Measurements from ENCODE around the gene PILRA.

PILRA gene

DNA sequence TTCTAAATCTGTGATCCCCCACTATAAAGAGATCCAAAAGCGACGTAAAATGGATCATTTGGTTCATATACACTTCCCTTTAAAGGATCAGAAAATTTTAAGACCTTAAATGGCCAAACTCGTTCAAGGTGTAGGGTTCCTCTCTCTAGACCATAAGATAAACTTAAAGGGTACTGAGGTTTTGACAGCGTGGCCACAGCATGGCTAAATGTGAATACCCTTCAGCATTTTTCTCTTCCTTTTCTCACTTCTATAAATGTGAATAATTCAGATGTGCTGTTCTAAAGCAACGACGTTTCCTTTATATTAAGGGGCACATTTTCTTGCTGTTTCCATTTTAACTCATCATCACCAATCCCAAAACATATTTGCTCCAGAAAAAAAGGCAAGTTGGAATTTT is 50.0 kb downstream of the PILRA start:
- TF ChIP-seq, protein P1, sequence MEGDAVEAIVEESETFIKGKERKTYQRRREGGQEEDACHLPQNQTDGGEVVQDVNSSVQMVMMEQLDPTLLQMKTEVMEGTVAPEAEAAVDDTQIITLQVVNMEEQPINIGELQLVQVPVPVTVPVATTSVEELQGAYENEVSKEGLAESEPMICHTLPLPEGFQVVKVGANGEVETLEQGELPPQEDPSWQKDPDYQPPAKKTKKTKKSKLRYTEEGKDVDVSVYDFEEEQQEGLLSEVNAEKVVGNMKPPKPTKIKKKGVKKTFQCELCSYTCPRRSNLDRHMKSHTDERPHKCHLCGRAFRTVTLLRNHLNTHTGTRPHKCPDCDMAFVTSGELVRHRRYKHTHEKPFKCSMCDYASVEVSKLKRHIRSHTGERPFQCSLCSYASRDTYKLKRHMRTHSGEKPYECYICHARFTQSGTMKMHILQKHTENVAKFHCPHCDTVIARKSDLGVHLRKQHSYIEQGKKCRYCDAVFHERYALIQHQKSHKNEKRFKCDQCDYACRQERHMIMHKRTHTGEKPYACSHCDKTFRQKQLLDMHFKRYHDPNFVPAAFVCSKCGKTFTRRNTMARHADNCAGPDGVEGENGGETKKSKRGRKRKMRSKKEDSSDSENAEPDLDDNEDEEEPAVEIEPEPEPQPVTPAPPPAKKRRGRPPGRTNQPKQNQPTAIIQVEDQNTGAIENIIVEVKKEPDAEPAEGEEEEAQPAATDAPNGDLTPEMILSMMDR (IDR thresholded peaks at IDR 0.05; ENCODE audit: insufficient read depth, missing control alignments), result no peak
- DNase-seq (ENCODE audit: insufficient read length, low spot score), result no peak
- no peak for FAIRE-seq

DNA sequence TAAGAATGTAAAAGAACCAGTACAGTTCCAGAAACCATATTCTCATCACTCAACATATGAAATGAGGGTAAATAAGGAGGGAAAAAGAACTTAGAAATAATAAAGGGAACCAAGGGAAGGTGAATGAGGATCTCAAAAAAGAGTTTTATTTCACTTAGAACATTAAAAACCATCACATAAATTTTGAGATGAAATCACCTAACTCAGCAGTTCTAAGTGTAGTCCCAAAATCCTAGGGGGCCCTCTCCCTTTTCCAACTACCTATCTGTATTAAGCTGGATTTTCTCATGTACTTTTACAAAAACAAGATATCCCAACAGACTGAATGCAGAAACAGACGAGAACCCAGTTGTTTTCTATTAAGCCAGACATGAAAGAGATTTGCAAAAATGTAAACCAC is 52.1 kb downstream of the PILRA start:
- no peak for DNase-seq (ENCODE audit: insufficient read length, low spot score)
- no peak for FAIRE-seq
- TF ChIP-seq, protein P1 (IDR thresholded peaks at IDR 0.05; ENCODE audit: insufficient read depth, missing control alignments), result no peak

DNA sequence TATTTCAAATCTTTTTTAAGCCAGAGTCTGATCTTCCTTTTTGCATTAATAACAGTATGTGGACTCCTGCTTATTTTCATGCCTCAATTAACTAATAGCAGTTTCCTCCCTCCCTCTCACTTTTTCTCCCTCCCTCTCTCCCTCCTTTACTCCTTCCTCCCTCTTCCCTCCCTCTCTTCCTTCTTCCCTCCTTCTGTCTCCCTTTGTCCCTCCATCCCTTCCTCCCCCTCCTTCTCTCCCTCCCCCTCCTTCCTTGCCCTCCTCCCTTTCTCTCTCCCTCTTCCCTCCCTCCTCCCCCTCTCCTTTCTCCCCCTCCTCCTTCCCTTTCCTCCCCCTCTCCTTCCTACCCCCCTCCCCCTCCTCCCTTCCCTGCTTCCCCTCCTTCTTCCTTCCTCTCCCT is 53.2 kb downstream of the PILRA start:
- FAIRE-seq (no peak), DNase-seq (ENCODE audit: insufficient read length, low spot score) (no peak)
- TF ChIP-seq, protein P1 (IDR thresholded peaks at IDR 0.05; ENCODE audit: insufficient read depth, missing control alignments), result no peak

DNA sequence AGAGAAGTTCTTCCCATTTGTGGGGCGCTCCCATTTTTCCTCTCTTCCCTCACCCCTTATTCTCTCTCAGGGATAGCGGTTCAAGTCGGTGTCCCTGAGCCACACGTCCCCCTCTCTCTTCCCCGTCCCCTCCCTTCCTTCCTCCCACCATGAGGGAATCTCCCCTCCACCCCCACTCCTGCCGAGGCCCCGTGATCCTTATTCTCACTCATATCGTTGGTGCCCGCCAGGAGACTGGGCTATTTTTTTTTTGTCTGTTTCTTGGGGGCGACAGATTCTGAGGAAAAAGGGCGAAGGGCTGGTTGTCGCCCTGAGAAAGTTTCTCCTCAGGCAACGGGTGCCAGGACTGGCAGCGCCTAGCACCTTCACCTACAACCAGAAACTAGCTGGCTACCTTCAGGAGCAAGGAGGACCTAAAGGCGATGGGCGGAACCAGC is 54.5 kb downstream of the PILRA start:
- DNase-seq (ENCODE audit: insufficient read length, low spot score), result no peak
- no peak for FAIRE-seq
- TF ChIP-seq, protein P1 (IDR thresholded peaks at IDR 0.05; ENCODE audit: insufficient read depth, missing control alignments), result no peak

DNA sequence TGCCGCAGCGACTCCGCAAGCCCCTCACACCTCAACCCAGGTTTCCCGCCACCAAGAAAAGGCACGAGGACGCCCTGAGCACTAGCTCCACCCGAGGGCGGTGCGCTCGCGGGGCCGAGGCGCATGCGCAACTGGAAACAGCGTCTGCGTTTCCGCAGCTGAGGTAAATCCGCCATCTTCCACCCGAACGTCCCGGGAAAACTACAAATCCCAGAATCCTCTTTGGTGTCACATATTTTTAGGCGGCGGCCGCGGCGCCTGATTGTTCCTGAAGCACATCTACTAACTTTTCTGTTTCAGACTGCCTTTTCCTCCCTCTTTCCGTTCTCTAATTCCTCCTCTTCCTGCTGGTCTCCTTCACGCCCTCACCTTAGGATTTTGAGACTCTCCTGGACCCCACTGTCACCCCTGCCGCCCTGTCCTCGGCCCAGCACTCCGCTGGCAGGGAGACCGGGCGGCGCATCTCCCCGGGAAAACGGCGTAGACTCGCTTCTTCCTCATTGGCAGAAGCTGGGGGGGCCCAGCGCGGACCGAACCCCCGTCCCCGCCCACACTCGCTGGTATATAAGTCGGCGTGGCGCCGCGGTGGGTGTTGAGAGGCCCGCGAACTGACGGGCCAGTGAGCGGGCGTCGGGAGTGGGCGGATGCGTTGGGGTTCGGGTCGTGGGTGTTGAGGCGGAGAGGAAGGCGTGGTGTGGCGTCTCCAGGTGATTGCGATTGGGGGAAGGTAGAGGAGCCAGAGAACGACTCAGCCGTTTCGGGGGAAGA is 55.1 kb downstream of the PILRA start, which contains the start of gene ZCWPW1:
TSS of gene ZCWPW1 (minus strand) at position 505 of the 768 bp plus-strand sequence. CDS start 8,054 bp downstream, outside the sequence.
- FAIRE-seq (no peak), DNase-seq (ENCODE audit: insufficient read length, low spot score) (peak; percentile 64)
- TF ChIP-seq, protein P1 (IDR thresholded peaks at IDR 0.05; ENCODE audit: insufficient read depth, missing control alignments), result no peak

DNA sequence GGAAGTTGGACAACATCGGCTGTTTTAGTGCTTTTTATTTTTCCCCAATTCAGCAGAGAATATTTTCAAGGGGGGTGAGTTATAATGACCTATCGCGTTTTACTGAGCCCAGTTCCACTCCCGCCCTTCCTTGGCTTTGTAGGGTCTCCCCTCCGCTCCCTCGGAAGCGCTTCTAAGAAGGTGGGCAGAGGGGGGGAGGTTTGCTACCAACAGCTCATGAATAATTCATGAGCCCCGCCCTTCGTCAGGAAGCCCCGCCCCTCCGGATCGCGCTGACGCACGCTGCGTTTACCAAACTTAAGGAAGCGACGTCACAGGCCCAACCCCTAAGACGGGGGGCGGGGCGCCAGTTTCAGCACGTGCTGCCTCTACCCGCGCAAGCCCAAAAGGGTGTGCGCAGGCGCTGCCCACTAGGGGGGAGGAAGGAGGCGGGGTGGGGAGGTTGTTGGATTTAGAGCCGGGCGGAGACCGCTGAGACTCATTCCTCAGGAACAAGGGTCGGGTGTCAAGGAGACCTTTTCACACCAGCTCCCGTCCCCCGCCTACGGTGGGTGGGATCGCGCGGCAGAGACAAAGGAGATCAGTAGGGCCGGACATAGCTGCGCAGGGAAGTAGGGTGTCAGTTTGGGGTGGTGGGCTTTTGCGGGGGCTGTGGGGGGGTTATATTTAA is 55.8 kb downstream of the PILRA start:
- TF ChIP-seq, protein P1 (IDR thresholded peaks at IDR 0.05; ENCODE audit: insufficient read depth, missing control alignments), result no peak
- FAIRE-seq (no peak), DNase-seq (ENCODE audit: insufficient read length, low spot score) (peak; percentile 74)
